Adrenal gland (tissue), 12 donors: ENCODE measurements around the gene CNRIP1. TPM values are rescaled to one million over a fixed set of nuclear protein-coding genes. Genes with fewer than 3 reads are reported as not detected.
"Not testable (repeated sequence)": the region's sequence is repeated elsewhere in the genome, so short reads cannot be mapped to it uniquely, and the experiment has no call there.

Source experiments
- DNase-seq, 7 donors: peaks; one replicate each; pipeline ENCODE4 v3.0.0-alpha.2; 2019 to 2020
- H3K27ac ChIP-seq, 5 donors: fragments of 200-600 bp; sonication (generic) in 4 of 5; 1 replicate in 3 of 5; 2 replicates in 2 of 5; pipeline versions ENCODE4 v1.5.1 to v1.8.0; 2016 to 2020; ENCODE audit warnings: mild to moderate bottlenecking in 1 of 5
- H3K27me3 ChIP-seq: fragments of 200-600 bp; 2 replicates; pipeline ENCODE4 v1.8.0; 2021
- H3K36me3 ChIP-seq, 2 donors: fragments of 200-600 bp; replicated peaks in 1 of 2; 1 replicate in 1 of 2; 2 replicates in 1 of 2; pipeline versions ENCODE4 v1.5.1 to v1.8.0; 2018 to 2022
- H3K4me1 ChIP-seq, 2 donors: fragments of 200-600 bp; replicated peaks in 1 of 2; 1 replicate in 1 of 2; 2 replicates in 1 of 2; pipeline versions ENCODE4 v1.5.1 to v1.8.0; 2018 to 2021
- H3K4me3 ChIP-seq, 4 donors: fragments of 200-600 bp; sonication (generic) in 3 of 4; one replicate each; pipeline ENCODE4 v1.5.1; 2016 to 2018
- H3K9me3 ChIP-seq, 3 donors: fragments of 200-600 bp; sonication (generic) in 1 of 3; replicated peaks in 1 of 3; 1 replicate in 2 of 3; 2 replicates in 1 of 3; pipeline versions ENCODE4 v1.5.1 to v1.8.0; 2016 to 2021
- POLR2A ChIP-seq, 2 donors: fragments of 450-650 bp; IDR thresholded peaks; one replicate each; pipeline ENCODE4 v1.6.1; 2017; ENCODE audit warnings: antibody characterized with exemption in 2 of 2, mild to moderate bottlenecking in 2 of 2, moderate library complexity in 1 of 2
- WGBS, 4 donors: extraction: QIAGEN DNeasy Blood & Tissue Kit in 2 of 4; methylation state at CpG; one replicate each; pipeline versions ENCODE4 v1.1.5 to v1.1.7; 2013 to 2017; 5-methylcytosine and 5-hydroxymethylcytosine counted together
- intact Hi-C, 2 donors: fragments of 100-400 bp; cut with DNase I; formaldehyde crosslinking; loops; one replicate each; pipeline versions ENCODE4 v1.14.1 to v1.15.0; 2022 to 2023
- polyA plus RNA-seq, 3 donors: library from polyadenylated mRNA; stranded (reverse); fragments of 200-250 nt in 2 of 3; fragments of 350-450 nt in 1 of 3; fragmentation: Illumina TruSeq in 1 of 3; extraction: RNeasy Lipid Tissue Mini Kit (QIAGEN cat#74804) in 1 of 3; gene quantifications; one replicate each; pipeline ENCODE4 v1.2.3, GENCODE V29; 2013 to 2014
- total RNA-seq, 9 donors: library from RNA; depleted of rRNA in 4 of 9; stranded (reverse); fragments of >200 nt in 4 of 9; fragments of 120-200 nt in 1 of 9; fragmentation: NEBNext Ultra II Directional in 1 of 9; extraction: Animal tissue kit (Norgen Biotek cat#: 25700) in 1 of 9; gene quantifications; one replicate each; pipeline versions ENCODE4 v1.1.0 to v1.2.4, GENCODE V29; 2013 to 2023
- TF ChIP-seq, protein P1 (sequence below), 6 experiments: fragments of 450-650 bp in 4 of 6; fragments of 200-600 bp in 2 of 6; sonication (generic) in 1 of 6; IDR thresholded peaks; 1 replicate in 5 of 6; 2 replicates in 1 of 6; pipeline versions ENCODE4 v1.5.1 to v1.8.0; 2016 to 2021; ENCODE audit warnings: antibody characterized with exemption in 6 of 6, mild to moderate bottlenecking in 2 of 6, moderate library complexity in 1 of 6
- donor health status: healthy with polysubstance abuse.
- donor health status: Bipolar disorder and iron deficiency.
- donor health status: DM: yes; HTN: yes; CAD: no.
- donor health status: DM: no; HTN: no; CAD: no.
- donor health status: DM: no; HTN: no; CAD: no.
- donor health status: DM: yes; HTN: yes; CAD: no.

Gene CNRIP1
- total and polyA plus RNA-seq, 12 donors: 4.3 to 16.6 (median 13.0) TPM

DNA sequence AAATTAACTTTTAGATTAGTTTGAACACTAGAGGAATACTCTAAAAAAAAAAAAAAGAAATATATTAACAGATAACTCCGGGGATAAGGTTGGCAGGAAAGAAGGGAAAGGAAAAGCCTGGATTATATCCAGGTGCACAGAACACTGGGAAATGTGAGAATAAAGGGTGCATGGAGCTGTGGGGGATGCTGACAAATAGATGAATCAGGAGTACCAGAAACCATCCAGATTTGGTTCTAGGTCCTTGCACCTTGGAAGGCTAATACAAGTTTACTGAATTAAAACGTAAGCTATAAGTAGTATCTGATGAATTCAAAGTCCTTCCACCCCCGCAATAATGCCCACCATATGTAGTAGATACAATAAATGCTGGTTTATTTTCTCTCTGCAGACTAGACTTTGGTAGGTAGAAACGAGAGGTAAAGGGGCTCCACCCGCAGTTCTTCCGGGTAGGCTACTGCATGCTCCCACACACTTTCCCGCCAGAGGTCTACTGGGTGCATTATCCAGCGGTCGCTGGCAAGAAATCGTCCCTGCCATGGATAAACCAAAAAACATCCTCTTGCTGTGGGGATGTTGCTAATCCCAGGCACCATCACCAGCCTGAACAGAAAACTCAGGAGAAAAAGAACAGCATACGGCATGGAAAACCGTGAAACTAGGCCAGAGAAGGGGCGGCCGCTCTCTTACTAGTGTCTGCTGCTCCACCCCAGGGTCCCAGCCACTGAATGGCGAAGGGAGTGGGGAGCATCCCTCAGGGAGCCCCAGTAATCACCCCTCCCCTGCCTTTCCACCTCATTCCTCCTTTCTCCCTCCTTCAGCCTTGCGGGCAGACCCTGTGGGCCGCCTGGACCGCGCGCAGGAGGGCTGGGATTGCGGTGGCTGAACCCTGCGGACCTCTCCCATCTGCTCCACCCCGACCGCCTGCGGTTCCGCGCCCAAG lies 1.5 kb downstream of the CNRIP1 start:
- TF ChIP-seq POLR2A (IDR thresholded peaks at IDR 0.05): no peak
- TF ChIP-seq, protein P1, sequence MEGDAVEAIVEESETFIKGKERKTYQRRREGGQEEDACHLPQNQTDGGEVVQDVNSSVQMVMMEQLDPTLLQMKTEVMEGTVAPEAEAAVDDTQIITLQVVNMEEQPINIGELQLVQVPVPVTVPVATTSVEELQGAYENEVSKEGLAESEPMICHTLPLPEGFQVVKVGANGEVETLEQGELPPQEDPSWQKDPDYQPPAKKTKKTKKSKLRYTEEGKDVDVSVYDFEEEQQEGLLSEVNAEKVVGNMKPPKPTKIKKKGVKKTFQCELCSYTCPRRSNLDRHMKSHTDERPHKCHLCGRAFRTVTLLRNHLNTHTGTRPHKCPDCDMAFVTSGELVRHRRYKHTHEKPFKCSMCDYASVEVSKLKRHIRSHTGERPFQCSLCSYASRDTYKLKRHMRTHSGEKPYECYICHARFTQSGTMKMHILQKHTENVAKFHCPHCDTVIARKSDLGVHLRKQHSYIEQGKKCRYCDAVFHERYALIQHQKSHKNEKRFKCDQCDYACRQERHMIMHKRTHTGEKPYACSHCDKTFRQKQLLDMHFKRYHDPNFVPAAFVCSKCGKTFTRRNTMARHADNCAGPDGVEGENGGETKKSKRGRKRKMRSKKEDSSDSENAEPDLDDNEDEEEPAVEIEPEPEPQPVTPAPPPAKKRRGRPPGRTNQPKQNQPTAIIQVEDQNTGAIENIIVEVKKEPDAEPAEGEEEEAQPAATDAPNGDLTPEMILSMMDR (IDR thresholded peaks at IDR 0.05): no peak
- Histone ChIP-seq H3K4me3 (peak overlapping the region in 3 of 4 donors; percentile 51 to 73 (median 69)), H3K4me1 (peaks cover 7 to 18% of the 10 kb centered on the region in 2 donors), H3K9me3 (no peaks in the 10 kb centered on the region), H3K36me3 (peaks cover 0 to 4% of the 10 kb centered on the region in 2 donors), H3K27ac (peak overlapping the region in 4 of 5 donors; percentile 67 to 91 (median 86)), H3K27me3 (no peaks in the 10 kb centered on the region)
- DNase-seq: peak in 1 of 7 donors; percentile 15
- 40 to 55% (median 47%) methylated on average over 26 to 27 of the region's 27 CpGs for WGBS, 4 donors
- intact Hi-C loops: no loop called here

DNA sequence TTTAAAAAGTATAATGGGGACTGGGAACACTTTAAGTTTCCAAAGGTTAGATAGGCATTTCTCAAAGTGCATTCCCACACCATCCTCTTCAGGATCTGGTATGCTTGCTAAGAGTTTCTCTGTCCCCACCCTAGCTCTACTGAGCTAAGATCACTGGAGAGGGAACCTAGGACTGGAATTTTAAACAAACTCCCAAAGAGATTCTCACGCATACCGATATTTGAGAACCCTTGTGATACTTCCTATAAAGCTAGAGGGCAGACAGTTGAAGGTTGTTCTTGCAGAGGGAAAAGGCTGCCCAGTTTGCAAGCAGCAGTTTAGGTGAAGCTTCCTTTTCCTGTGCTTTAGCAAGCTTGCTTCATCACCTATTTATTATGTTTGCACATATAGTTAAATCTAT lies 3.6 kb downstream of the CNRIP1 start:
- H3K36me3 ChIP-seq: peaks cover 0 to 4% of the 10 kb centered on the region in 2 donors
- H3K27me3 ChIP-seq: no peaks in the 10 kb centered on the region
- H3K27ac ChIP-seq: no peak overlapping the region
- TF ChIP-seq, protein P1 (IDR thresholded peaks at IDR 0.05): no peak
- no peak for TF ChIP-seq POLR2A (IDR thresholded peaks at IDR 0.05)
- no peaks in the 10 kb centered on the region for H3K9me3 ChIP-seq
- peaks cover 7 to 18% of the 10 kb centered on the region in 2 donors for H3K4me1 ChIP-seq
- DNase-seq: no peak
- intact Hi-C loops: no loop called here
- no peak overlapping the region for H3K4me3 ChIP-seq
- 79 to 86% (median 81%) methylated on average over 2 of the region's 2 CpGs for WGBS, 4 donors

DNA sequence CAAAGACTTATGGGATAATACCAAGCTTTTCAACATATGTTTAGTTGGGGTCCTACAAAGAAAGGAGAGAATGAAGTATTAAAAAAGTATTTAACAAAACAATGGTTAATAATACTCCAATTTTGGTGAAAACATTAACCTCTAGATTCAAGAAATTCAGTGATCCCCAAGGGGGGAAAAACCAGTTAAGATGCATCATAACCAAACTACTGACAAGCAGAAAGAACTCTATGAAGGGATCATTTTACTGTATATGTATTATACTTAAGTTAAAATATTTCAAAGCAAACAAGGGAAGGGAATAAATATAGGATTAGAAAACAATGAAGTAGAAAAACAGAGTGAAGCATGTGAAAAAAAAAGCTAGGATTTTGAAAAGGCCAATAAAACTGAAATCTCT lies 8.7 kb downstream of the CNRIP1 start:
- no peak for DNase-seq
- Histone ChIP-seq H3K27me3 (no peaks in the 10 kb centered on the region), H3K36me3 (peaks cover 0 to 3% of the 10 kb centered on the region in 2 donors), H3K4me3 (no peak overlapping the region), H3K4me1 (no peaks in the 10 kb centered on the region), H3K27ac (no peak overlapping the region), H3K9me3 (no peaks in the 10 kb centered on the region)
- intact Hi-C loops: no loop called here
- no peak for TF ChIP-seq POLR2A (IDR thresholded peaks at IDR 0.05)
- TF ChIP-seq, protein P1 (IDR thresholded peaks at IDR 0.05): no peak

DNA sequence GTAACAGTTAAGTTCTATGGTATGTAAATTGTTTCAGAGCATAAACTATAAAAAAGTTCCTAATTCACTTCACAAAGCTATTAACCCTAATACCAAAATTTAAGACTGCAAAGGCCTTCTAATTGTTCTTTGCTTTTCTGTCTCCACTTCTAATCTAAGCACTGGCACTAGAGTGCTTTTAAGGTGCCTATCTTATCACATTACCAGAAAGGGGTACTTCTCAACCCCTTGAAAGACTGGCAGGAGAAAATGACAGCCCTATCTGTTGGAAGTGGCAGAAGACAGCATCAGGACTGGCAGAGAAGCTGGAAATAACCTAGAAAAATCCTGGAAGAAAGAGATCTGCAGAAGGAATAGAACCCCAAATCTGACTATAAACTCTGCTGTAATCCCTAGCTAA lies 10.3 kb downstream of the CNRIP1 start:
- DNase-seq: no peak
- no peak overlapping the region for H3K27ac ChIP-seq
- H3K4me3 ChIP-seq: no peak overlapping the region
- no peak for TF ChIP-seq POLR2A (IDR thresholded peaks at IDR 0.05)
- TF ChIP-seq, protein P1 (IDR thresholded peaks at IDR 0.05): no peak
- H3K27me3 ChIP-seq: no peaks in the 10 kb centered on the region
- intact Hi-C loops: no loop called here
- no peaks in the 10 kb centered on the region for H3K36me3 ChIP-seq
- H3K4me1 ChIP-seq: no peaks in the 10 kb centered on the region
- H3K9me3 ChIP-seq: no peaks in the 10 kb centered on the region

DNA sequence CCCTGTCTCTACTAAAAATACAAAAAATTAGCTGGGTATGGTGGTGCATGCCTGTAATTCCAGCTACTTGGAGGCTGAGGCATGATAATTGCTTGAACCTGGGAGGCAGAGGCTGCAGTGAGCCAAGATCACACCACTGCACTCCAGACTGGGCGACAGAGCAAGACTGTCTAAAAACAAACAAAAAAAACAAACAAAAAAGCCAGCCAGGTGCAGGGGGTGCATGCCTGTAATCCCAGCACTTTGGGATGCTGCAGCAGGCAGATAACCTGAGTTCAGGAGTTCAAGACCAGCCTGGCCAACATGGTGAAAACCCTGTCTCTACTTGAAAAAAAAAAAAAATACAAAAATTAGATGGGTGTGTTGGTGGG lies 15.9 kb downstream of the CNRIP1 start:
- H3K9me3 ChIP-seq, H3K27ac ChIP-seq, H3K4me3 ChIP-seq, H3K27me3 ChIP-seq, intact Hi-C loops, H3K4me1 ChIP-seq, H3K36me3 ChIP-seq, DNase-seq: not testable (repeated sequence)
- WGBS, 4 donors: 74 to 80% (median 77%) methylated on average over 1 of the region's 1 CpG
